Nephron progenitor cell (in vitro differentiated cells): ENCODE results near the gene TIMM10B.

Experiments used
- DNase-seq: peaks from one replicate; pipeline ENCODE4 v3.0.0; 2021
- H3K27ac Mint-ChIP-seq: 2 replicates; pipeline ENCODE4 v1.8.0; 2021; ENCODE audit warnings: mild to moderate bottlenecking, moderate library complexity, mixed read lengths
- H3K27me3 Mint-ChIP-seq: 2 replicates; pipeline ENCODE4 v1.8.0; 2021; ENCODE audit warnings: mild to moderate bottlenecking, low read depth, mixed read lengths; ENCODE audit not compliant: poor library complexity
- H3K36me3 Mint-ChIP-seq: 2 replicates; pipeline ENCODE4 v1.8.0; 2021; ENCODE audit warnings: low read depth, mixed read lengths
- H3K4me1 Mint-ChIP-seq: 2 replicates; pipeline ENCODE4 v1.8.0; 2021; ENCODE audit warnings: mixed read lengths
- H3K4me3 Mint-ChIP-seq: 2 replicates; pipeline ENCODE4 v1.8.0; 2021; ENCODE audit warnings: mild to moderate bottlenecking, moderate library complexity, mixed read lengths
- H3K9me3 Mint-ChIP-seq: 2 replicates; pipeline ENCODE4 v1.8.0; 2021; ENCODE audit warnings: mild to moderate bottlenecking, moderate library complexity, mixed read lengths
- TF ChIP-seq, protein P1 (sequence below): fragments of 200-600 bp; sonication (generic); IDR thresholded peaks from 2 replicates; pipeline ENCODE4 v1.5.0; 2021; ENCODE audit warnings: antibody characterized with exemption

The TIMM10B gene

DNA sequence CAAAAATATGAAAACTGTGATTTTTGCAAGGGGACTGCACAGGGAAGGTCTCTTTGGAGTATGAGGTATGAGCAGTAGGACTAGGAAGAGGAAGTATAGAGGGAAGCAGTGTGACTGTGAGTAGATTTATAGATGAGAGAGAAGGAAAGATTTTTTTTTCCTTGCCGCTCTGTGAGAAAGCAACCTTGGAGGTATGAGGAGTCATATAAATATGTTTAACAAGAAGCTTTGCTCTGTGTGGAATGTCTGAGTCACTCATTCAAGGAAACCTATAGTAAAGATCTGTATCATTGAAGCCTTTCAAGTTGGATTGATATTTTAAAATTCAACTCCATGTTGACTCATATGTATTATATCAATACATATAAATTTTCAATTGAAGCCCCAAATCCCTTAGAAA is 42.0 kb downstream of the TIMM10B start:
- no peak for DNase-seq
- H3K27me3 Mint-ChIP-seq: peaks cover 2% of the 10 kb centered on the region
- H3K27ac Mint-ChIP-seq: no peak overlapping the region
- H3K9me3 Mint-ChIP-seq: no peaks in the 10 kb centered on the region
- H3K4me3 Mint-ChIP-seq: no peak overlapping the region
- H3K36me3 Mint-ChIP-seq: peaks cover 34% of the 10 kb centered on the region
- TF ChIP-seq, protein P1, sequence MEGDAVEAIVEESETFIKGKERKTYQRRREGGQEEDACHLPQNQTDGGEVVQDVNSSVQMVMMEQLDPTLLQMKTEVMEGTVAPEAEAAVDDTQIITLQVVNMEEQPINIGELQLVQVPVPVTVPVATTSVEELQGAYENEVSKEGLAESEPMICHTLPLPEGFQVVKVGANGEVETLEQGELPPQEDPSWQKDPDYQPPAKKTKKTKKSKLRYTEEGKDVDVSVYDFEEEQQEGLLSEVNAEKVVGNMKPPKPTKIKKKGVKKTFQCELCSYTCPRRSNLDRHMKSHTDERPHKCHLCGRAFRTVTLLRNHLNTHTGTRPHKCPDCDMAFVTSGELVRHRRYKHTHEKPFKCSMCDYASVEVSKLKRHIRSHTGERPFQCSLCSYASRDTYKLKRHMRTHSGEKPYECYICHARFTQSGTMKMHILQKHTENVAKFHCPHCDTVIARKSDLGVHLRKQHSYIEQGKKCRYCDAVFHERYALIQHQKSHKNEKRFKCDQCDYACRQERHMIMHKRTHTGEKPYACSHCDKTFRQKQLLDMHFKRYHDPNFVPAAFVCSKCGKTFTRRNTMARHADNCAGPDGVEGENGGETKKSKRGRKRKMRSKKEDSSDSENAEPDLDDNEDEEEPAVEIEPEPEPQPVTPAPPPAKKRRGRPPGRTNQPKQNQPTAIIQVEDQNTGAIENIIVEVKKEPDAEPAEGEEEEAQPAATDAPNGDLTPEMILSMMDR: no peak
- H3K4me1 Mint-ChIP-seq: no peaks in the 10 kb centered on the region

DNA sequence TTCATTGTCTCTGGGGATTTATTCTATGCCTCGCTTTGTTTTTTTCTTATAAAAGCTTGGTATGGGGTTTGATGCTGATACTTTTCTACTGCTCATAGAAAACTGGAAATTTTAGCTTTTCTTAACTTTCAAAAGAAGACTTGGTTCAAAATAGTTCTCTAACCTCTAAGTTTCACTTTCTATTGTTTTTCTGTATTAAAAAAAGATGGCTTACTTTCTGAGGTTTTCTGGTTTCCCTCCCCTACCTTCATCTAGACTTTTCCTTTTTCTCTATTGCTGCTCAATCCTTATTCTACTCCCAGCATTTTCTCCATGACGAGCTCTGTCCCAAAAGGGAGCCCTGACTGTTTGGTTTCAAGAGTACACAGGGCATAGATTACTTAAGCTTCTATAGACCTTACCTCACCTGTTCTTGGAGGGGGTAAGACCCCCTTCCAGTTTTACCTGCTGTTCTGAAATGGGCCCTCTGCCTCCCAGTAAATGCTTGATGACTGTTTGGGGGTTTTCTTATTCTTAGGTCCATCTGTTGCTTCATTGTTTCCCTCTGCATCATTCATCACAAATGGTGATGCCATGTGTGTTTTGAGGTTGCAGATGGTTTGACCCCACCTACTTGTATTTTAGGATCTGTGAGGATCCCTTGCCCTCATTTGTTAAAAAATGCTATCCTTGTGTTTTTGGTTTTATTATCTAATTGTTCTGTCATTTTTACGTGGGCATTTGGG is 45.3 kb downstream of the TIMM10B start:
- Mint-ChIP-seq H3K4me1 (no peaks in the 10 kb centered on the region), H3K27me3 (peaks cover 2% of the 10 kb centered on the region), H3K9me3 (no peaks in the 10 kb centered on the region), H3K27ac (no peak overlapping the region), H3K4me3 (no peak overlapping the region), H3K36me3 (peaks cover 9% of the 10 kb centered on the region)
- TF ChIP-seq, protein P1: no peak
- no peak for DNase-seq

DNA sequence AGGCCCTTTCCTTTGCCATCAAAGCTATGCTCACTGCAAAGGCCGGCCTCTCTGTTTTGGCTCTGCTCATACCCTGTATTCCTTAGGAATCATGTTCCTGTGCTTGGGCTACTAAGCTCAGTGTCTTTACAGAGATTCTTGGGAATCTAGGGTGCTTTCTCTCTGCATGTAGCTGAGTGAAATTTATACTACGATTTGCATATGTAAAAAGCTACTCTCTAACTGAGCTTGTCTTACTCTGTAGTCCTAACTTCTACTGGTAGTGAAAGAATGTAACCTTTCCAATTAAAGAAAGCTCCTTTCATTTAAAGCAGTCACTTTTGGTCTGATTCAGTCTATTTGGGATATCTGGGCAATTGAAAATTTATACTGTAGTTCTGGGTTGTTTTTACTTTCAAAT is 48.0 kb downstream of the TIMM10B start:
- Mint-ChIP-seq H3K36me3 (no peaks in the 10 kb centered on the region), H3K4me3 (no peak overlapping the region), H3K9me3 (no peaks in the 10 kb centered on the region), H3K4me1 (no peaks in the 10 kb centered on the region), H3K27me3 (no peaks in the 10 kb centered on the region), H3K27ac (no peak overlapping the region)
- TF ChIP-seq, protein P1: no peak
- DNase-seq: no peak

DNA sequence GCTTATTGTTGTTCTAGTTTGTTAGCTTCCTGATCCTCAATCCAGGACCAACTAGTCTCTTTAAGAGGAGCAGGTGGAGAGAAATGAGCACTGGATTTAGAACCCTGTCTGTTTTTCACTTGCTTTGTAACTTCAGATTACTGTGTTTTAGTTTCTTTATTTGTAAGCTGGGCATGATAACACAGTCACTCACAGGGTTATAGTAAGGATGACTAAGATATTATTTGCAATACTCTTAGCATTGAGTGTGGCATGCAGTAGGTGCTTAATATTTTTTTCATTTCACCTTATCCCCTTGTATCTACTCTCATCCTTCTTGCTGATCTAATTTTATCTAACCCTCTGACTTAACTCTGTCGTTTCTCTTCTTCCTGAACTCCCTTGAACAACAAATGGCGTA is 49.5 kb downstream of the TIMM10B start:
- H3K4me1 Mint-ChIP-seq: no peaks in the 10 kb centered on the region
- H3K9me3 Mint-ChIP-seq: no peaks in the 10 kb centered on the region
- no peak overlapping the region for H3K4me3 Mint-ChIP-seq
- H3K27me3 Mint-ChIP-seq: no peaks in the 10 kb centered on the region
- H3K27ac Mint-ChIP-seq: no peak overlapping the region
- TF ChIP-seq, protein P1: no peak
- DNase-seq: no peak
- no peaks in the 10 kb centered on the region for H3K36me3 Mint-ChIP-seq

DNA sequence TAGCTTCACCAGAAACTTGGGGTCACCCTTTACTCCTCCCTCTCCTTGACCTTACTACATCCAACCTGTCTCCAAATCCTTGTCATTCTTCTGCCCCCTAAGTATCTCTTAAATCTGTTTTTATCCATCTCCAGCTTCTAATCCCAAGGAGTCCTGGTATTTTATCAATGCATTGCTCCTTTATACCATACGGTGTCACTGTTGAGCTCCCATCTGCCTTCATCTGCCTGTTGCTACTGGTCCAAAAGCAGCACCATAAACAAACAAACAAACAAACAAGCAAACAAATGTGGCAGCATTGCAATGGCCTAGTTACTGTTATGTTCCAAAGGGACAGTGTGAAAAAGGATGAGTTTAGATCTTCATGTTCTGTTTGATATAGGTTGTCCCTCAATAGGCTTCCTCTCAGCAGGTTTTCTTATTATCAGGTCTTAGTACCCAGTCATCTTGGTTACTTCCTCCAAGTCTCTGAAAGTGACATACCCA is 50.0 kb downstream of the TIMM10B start:
- TF ChIP-seq, protein P1: peak; percentile 69
- Mint-ChIP-seq H3K36me3 (no peaks in the 10 kb centered on the region), H3K27ac (no peak overlapping the region), H3K27me3 (no peaks in the 10 kb centered on the region), H3K4me1 (no peaks in the 10 kb centered on the region), H3K4me3 (no peak overlapping the region), H3K9me3 (no peaks in the 10 kb centered on the region)
- peak; percentile 27 for DNase-seq
